ENCODE measurements around the gene XPNPEP3.
"Not testable (repeated sequence)": the region's sequence is repeated elsewhere in the genome, so short reads cannot be mapped to it uniquely, and the experiment has no call there.

XPNPEP3 gene

DNA sequence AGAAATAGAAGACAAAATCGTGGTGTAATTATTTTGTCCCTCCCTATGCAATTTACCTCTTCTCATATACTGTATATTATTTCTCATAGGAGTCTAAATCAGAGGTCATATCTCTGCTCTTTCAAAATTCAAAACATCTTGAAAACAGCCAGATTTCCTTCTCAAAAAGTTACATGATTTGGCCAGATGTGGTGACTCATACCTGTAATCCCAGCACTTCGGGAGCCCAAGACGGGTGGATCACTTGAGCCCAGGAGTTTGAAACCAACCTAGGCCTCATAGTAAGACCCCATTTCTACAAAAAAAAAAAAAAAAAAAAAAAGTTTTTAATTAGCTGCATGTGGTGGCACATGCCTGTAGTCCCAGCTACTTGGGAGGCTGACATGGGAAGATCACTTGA, 33.9 kb downstream of the XPNPEP3 start:
- H3K9ac ChIP-seq (ENCODE audit: low read length in 2 of 2) = no peak overlapping the region
- H3K27me3 ChIP-seq (ENCODE audit: control insufficient read depth in 1 of 2, insufficient read depth in 2 of 2, low read length in 2 of 2) = no peaks in the 10 kb centered on the region
- H3K4me1 ChIP-seq (ENCODE audit: control insufficient read depth, insufficient read depth, low read length) = no peaks in the 10 kb centered on the region
- no peaks in the 10 kb centered on the region for H3K9me3 ChIP-seq (ENCODE audit: control insufficient read depth in 2 of 2, low read length in 2 of 2)
- no peak overlapping the region for H3K4me3 ChIP-seq (ENCODE audit: low read length in 2 of 2)
- no peak overlapping the region for H3K27ac ChIP-seq (ENCODE audit: low read length)
- H3K36me3 ChIP-seq (ENCODE audit: control insufficient read depth in 2 of 2, insufficient read depth in 2 of 2, low read length in 2 of 2) = peaks cover 9 to 26% of the 10 kb centered on the region in 2 donors

- Histone ChIP-seq H3K27me3 (ENCODE audit: control insufficient read depth in 1 of 2, insufficient read depth in 2 of 2, low read length in 2 of 2) (no peaks in the 10 kb centered on the region), H3K36me3 (ENCODE audit: control insufficient read depth in 2 of 2, insufficient read depth in 2 of 2, low read length in 2 of 2) (peaks cover 3 to 9% of the 10 kb centered on the region in 2 donors), H3K4me1 (ENCODE audit: control insufficient read depth, insufficient read depth, low read length) (no peaks in the 10 kb centered on the region), H3K9ac (ENCODE audit: low read length in 2 of 2) (no peak overlapping the region), H3K27ac (ENCODE audit: low read length) (no peak overlapping the region), H3K4me3 (ENCODE audit: low read length in 2 of 2) (no peak overlapping the region), H3K9me3 (ENCODE audit: control insufficient read depth in 2 of 2, low read length in 2 of 2) (no peaks in the 10 kb centered on the region)
These were observed 37.5 kb downstream of the XPNPEP3 start for GRCh38 chr22:40894417-40894816.

DNA sequence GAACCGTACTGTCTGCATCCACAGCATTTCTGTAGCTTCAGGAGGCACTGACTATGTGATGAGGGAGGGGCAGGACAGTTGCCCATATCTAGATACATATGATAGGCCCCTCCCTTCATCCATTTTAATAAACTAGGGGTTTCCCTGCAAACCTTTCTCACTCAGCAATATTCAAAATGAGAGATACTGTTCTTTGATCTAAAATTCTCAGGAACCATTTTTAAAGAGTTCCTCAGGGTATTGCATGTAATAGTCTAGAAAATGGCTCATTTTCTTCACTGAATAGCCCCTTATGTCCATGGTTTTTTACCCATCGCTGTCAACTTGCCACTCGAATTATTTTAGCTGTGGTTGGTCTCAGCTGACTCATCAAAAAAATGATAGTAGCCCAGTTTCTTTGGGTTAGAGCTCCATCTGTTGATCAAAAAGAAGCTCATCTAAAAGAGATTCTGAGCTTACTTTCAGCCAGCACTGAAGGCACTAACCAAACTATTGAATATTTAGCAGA, 42.0 kb downstream of the XPNPEP3 start:
- no peaks in the 10 kb centered on the region for H3K27me3 ChIP-seq (ENCODE audit: control insufficient read depth in 1 of 2, insufficient read depth in 2 of 2, low read length in 2 of 2)
- H3K4me1 ChIP-seq (ENCODE audit: control insufficient read depth, insufficient read depth, low read length) = no peaks in the 10 kb centered on the region
- no peak overlapping the region for H3K9ac ChIP-seq (ENCODE audit: low read length in 2 of 2)
- H3K4me3 ChIP-seq (ENCODE audit: low read length in 2 of 2) = no peak overlapping the region
- H3K36me3 ChIP-seq (ENCODE audit: control insufficient read depth in 2 of 2, insufficient read depth in 2 of 2, low read length in 2 of 2) = peaks cover 0 to 3% of the 10 kb centered on the region in 2 donors
- H3K27ac ChIP-seq (ENCODE audit: low read length) = no peak overlapping the region
- H3K9me3 ChIP-seq (ENCODE audit: control insufficient read depth in 2 of 2, low read length in 2 of 2) = no peaks in the 10 kb centered on the region

- H3K4me1 ChIP-seq (ENCODE audit: control insufficient read depth, insufficient read depth, low read length) = no peaks in the 10 kb centered on the region
- no peak overlapping the region for H3K27ac ChIP-seq (ENCODE audit: low read length)
- no peak overlapping the region for H3K9ac ChIP-seq (ENCODE audit: low read length in 2 of 2)
- no peaks in the 10 kb centered on the region for H3K27me3 ChIP-seq (ENCODE audit: control insufficient read depth in 1 of 2, insufficient read depth in 2 of 2, low read length in 2 of 2)
- H3K9me3 ChIP-seq (ENCODE audit: control insufficient read depth in 2 of 2, low read length in 2 of 2) = no peaks in the 10 kb centered on the region
- peaks cover 4 to 6% of the 10 kb centered on the region in 2 donors for H3K36me3 ChIP-seq (ENCODE audit: control insufficient read depth in 2 of 2, insufficient read depth in 2 of 2, low read length in 2 of 2)
- no peak overlapping the region for H3K4me3 ChIP-seq (ENCODE audit: low read length in 2 of 2)
These were observed 47.2 kb downstream of the XPNPEP3 start for GRCh38 chr22:40904101-40904500.

GRCh38 chr22:40908895-40909294, 51.9 kb downstream of the XPNPEP3 start:
- no peak overlapping the region for H3K27ac ChIP-seq (ENCODE audit: low read length)

GRCh38 chr22:40911772-40912171, 54.8 kb downstream of the XPNPEP3 start:
- Histone ChIP-seq H3K9me3 (ENCODE audit: control insufficient read depth in 2 of 2, low read length in 2 of 2) (no peaks in the 10 kb centered on the region), H3K9ac (ENCODE audit: low read length in 2 of 2) (no peak overlapping the region), H3K27me3 (ENCODE audit: control insufficient read depth in 1 of 2, insufficient read depth in 2 of 2, low read length in 2 of 2) (no peaks in the 10 kb centered on the region), H3K36me3 (ENCODE audit: control insufficient read depth in 2 of 2, insufficient read depth in 2 of 2, low read length in 2 of 2) (peaks cover 14 to 15% of the 10 kb centered on the region in 2 donors), H3K4me3 (ENCODE audit: low read length in 2 of 2) (no peak overlapping the region), H3K27ac (ENCODE audit: low read length) (no peak overlapping the region), H3K4me1 (ENCODE audit: control insufficient read depth, insufficient read depth, low read length) (no peaks in the 10 kb centered on the region)

More at GRCh38 chr22:40908895-40909294, 51.9 kb downstream of the XPNPEP3 start:
- Histone ChIP-seq H3K36me3 (ENCODE audit: control insufficient read depth in 2 of 2, insufficient read depth in 2 of 2, low read length in 2 of 2) (peaks cover 6 to 10% of the 10 kb centered on the region in 2 donors), H3K4me1 (ENCODE audit: control insufficient read depth, insufficient read depth, low read length) (no peaks in the 10 kb centered on the region), H3K27me3 (ENCODE audit: control insufficient read depth in 1 of 2, insufficient read depth in 2 of 2, low read length in 2 of 2) (no peaks in the 10 kb centered on the region), H3K9me3 (ENCODE audit: control insufficient read depth in 2 of 2, low read length in 2 of 2) (no peaks in the 10 kb centered on the region), H3K9ac (ENCODE audit: low read length in 2 of 2) (no peak overlapping the region), H3K4me3 (ENCODE audit: low read length in 2 of 2) (no peak overlapping the region)

DNA sequence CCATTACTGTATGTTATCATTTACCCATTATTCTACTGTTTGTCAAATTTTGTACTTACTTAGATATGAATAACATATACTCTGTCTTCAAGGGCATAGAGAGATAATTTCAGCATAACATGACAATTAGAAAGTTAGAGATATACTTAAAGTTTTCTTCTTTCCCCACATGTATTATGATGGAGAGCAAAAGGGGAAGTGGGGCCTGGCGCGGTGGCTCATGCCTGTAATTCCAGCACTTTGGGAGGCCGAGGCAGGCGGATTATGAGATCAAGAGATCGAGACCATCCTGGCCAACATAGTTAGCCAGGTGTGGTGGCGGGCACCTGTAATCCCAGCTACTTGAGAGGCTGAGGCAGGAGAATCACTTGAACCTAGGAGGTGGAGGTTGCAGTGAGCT, 56.0 kb downstream of the XPNPEP3 start:
- H3K4me3 ChIP-seq (ENCODE audit: low read length in 2 of 2); H3K9ac ChIP-seq (ENCODE audit: low read length in 2 of 2); H3K9me3 ChIP-seq (ENCODE audit: control insufficient read depth in 2 of 2, low read length in 2 of 2); H3K27me3 ChIP-seq (ENCODE audit: control insufficient read depth in 1 of 2, insufficient read depth in 2 of 2, low read length in 2 of 2); H3K4me1 ChIP-seq (ENCODE audit: control insufficient read depth, insufficient read depth, low read length); H3K27ac ChIP-seq (ENCODE audit: low read length): not testable (repeated sequence)
- peaks cover 14 to 15% of the 10 kb centered on the region in 2 donors for H3K36me3 ChIP-seq (ENCODE audit: control insufficient read depth in 2 of 2, insufficient read depth in 2 of 2, low read length in 2 of 2)

DNA sequence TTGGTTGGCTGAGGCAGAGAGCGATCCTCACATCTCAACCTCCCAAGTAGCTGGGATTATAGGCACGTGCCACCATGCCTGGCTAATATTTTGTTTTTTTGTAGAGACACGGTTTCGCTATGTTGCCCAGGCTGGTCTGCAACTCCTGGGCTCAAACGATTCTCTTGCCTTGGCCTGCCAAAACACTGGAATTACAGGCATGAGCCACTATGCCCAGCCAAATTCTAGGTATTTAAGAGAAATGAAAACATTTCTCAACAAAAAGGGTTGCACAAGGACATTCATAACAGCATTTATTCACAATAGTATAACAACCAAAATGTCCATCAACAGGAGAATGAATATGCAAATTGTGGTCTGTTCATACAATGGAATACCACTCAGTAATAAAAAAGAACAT, 62.5 kb downstream of the XPNPEP3 start:
- peaks cover 6 to 15% of the 10 kb centered on the region in 2 donors for H3K36me3 ChIP-seq (ENCODE audit: control insufficient read depth in 2 of 2, insufficient read depth in 2 of 2, low read length in 2 of 2)
- H3K9me3 ChIP-seq (ENCODE audit: control insufficient read depth in 2 of 2, low read length in 2 of 2) = no peaks in the 10 kb centered on the region
- H3K4me3 ChIP-seq (ENCODE audit: low read length in 2 of 2) = no peak overlapping the region
- no peaks in the 10 kb centered on the region for H3K27me3 ChIP-seq (ENCODE audit: control insufficient read depth in 1 of 2, insufficient read depth in 2 of 2, low read length in 2 of 2)
- H3K4me1 ChIP-seq (ENCODE audit: control insufficient read depth, insufficient read depth, low read length) = peaks cover 5% of the 10 kb centered on the region
- no peak overlapping the region for H3K9ac ChIP-seq (ENCODE audit: low read length in 2 of 2)
- H3K27ac ChIP-seq (ENCODE audit: low read length) = no peak overlapping the region

GRCh38 chr22:40920526-40920925, 63.6 kb downstream of the XPNPEP3 start:
- no peaks in the 10 kb centered on the region for H3K9me3 ChIP-seq (ENCODE audit: control insufficient read depth in 2 of 2, low read length in 2 of 2)
- no peaks in the 10 kb centered on the region for H3K27me3 ChIP-seq (ENCODE audit: control insufficient read depth in 1 of 2, insufficient read depth in 2 of 2, low read length in 2 of 2)
- H3K9ac ChIP-seq (ENCODE audit: low read length in 2 of 2) = no peak overlapping the region
- H3K4me3 ChIP-seq (ENCODE audit: low read length in 2 of 2) = no peak overlapping the region
- peaks cover 5% of the 10 kb centered on the region for H3K4me1 ChIP-seq (ENCODE audit: control insufficient read depth, insufficient read depth, low read length)
- peaks cover 9 to 22% of the 10 kb centered on the region in 2 donors for H3K36me3 ChIP-seq (ENCODE audit: control insufficient read depth in 2 of 2, insufficient read depth in 2 of 2, low read length in 2 of 2)
- no peak overlapping the region for H3K27ac ChIP-seq (ENCODE audit: low read length)

DNA sequence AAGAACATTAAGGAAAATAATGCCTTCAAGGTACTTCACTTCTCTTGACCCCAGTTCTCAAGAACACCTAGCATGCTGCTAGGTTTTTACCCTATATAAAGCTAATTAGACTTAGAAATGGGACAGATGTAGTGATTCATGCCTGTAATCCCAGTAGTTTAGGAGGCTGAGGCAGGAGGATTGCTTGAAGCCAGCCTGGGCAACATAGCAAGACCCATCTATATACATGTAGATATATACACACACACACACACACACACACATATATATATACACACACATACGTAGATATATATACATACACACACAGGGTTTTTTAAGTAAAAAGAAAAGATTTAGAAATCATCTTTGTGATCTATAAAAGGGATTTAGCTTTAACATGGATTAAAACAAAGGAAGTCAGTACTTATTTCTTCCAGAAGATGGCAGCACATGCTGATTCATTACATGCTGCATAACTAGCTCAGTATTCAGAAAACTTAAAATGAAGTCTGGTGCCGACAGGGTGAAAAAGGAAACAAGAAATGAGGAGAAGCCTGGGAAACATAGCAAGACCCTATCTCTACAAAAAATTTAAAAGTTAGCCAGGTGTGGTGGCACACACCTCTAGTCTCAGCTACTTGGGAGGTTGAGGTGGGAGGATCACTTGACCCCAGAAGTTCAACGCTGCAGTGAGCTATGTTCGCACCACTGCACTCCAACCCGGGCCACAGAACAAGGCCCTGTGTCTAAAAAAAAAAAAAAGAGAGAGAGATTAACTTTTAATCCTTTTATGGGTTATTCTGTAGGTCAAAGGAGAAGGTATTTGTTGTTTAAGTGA, 65.7 kb downstream of the XPNPEP3 start:
- Histone ChIP-seq H3K9me3 (ENCODE audit: control insufficient read depth in 2 of 2, low read length in 2 of 2) (no peaks in the 10 kb centered on the region), H3K9ac (ENCODE audit: low read length in 2 of 2) (peak overlapping the region in 1 of 2 donors; percentile 19), H3K36me3 (ENCODE audit: control insufficient read depth in 2 of 2, insufficient read depth in 2 of 2, low read length in 2 of 2) (peaks cover 15 to 34% of the 10 kb centered on the region in 2 donors), H3K4me1 (ENCODE audit: control insufficient read depth, insufficient read depth, low read length) (peaks cover 5% of the 10 kb centered on the region), H3K27ac (ENCODE audit: low read length) (no peak overlapping the region), H3K27me3 (ENCODE audit: control insufficient read depth in 1 of 2, insufficient read depth in 2 of 2, low read length in 2 of 2) (no peaks in the 10 kb centered on the region), H3K4me3 (ENCODE audit: low read length in 2 of 2) (peak overlapping the region in 1 of 2 donors; percentile 35)

DNA sequence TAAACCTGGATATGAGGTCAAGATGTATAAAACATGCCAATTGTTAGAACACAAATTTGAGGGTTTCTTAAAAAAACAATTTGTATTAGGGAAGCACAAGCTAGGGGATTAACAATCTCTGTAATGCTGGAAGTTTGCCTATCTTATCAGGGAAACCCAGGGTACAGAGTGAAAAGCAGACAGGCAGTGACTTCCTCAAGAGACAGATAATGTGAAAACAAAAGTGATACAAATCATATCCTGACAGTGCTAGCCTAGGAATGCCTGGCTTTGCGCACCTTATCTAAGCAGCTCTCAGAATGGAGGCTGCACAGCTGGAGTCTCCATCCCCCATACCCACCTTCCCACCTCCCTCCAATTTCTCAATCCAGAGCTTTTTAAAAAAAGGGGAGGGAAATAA, 71.7 kb downstream of the XPNPEP3 start:
- Histone ChIP-seq H3K36me3 (ENCODE audit: control insufficient read depth in 2 of 2, insufficient read depth in 2 of 2, low read length in 2 of 2) (peaks cover 18 to 33% of the 10 kb centered on the region in 2 donors), H3K9ac (ENCODE audit: low read length in 2 of 2) (no peak overlapping the region), H3K27me3 (ENCODE audit: control insufficient read depth in 1 of 2, insufficient read depth in 2 of 2, low read length in 2 of 2) (no peaks in the 10 kb centered on the region), H3K27ac (ENCODE audit: low read length) (no peak overlapping the region), H3K4me1 (ENCODE audit: control insufficient read depth, insufficient read depth, low read length) (no peaks in the 10 kb centered on the region), H3K9me3 (ENCODE audit: control insufficient read depth in 2 of 2, low read length in 2 of 2) (no peaks in the 10 kb centered on the region), H3K4me3 (ENCODE audit: low read length in 2 of 2) (no peak overlapping the region)
